Fibroblast of skin of back (primary cell): Measurements from ENCODE around the gene RIMBP2.

Experiments
- DNase-seq: peaks from one replicate; pipeline ENCODE4 v3.0.0-alpha.2; 2013

RIMBP2 gene

DNA sequence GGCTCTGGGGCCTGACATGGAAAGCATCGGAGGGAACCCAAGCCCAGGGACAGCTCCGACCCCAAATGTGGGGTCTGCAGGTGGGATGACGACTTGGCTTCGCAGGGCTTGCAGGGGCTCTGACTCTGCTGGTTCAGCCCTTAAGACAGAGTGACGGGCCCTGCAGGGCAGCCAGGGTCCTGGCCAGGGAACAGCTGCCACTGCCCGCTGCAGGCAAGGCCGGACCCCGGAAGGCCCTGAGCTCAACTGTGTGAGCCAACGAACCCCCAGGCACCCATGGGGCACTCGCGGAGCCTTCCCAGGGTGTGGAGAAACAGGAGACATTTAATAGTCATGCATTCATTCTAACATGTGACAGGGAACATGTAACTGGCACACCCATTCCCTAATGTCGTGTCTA is 257.8 kb downstream of the RIMBP2 start:
- no peak for DNase-seq

DNA sequence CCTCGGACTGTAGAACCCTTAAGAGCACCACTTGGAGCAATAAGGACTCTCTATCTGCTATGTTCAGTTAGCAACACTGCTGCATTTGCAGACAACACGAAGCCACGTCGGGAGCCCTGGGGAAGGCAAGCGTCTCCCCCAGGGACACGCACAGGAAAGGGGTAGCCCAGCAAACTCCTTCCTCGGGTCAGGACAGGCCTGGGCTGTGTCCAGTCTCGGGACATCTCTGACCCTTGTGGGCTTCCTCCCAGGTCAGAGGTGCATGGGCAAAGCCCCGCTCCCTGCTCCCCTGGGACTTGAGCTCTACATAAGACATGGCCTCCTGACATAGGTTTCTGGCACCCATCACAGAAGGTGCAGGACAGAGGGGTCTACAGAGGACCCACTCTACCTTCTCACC is 258.9 kb downstream of the RIMBP2 start:
- no peak for DNase-seq

DNA sequence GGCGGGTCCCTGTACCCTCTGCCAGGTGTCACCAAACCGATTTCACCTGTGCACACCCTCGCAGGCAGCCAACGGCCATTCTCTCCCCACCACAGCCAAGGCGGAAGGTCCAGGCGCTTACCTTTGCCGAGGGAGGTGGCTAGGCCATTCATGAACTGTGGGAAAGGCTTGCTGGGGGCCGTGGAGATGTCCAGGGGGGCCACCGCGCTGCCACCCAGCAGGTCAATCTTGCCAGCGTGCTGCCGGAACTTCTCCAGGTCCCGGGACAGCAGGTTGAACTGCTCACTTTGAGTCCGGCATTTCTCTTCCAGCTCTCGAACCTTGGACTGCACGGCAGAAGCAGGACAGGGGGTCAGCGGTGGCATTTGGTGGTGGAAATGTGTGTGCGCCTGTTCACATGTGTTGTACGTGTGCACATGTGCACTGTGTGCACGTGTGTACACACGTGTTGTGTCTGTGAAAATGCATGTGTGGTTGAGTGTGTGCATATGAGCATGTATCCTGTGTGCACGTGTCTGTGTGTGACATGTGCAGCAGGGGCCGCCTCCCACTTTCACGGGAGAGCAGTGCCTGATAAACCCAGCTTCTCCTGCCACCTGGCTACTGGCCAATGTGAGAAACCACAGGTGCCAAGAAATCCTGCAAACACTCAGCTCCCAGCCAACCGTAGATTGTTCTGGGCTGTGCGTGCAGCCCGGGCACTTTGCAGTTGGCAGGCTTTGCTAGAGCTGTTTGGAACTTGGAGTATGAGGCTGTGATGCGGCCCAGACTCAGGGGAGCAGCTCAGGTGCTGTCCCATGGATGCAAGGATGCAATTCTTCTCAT is 259.5 kb downstream of the RIMBP2 start:
- no peak for DNase-seq

DNA sequence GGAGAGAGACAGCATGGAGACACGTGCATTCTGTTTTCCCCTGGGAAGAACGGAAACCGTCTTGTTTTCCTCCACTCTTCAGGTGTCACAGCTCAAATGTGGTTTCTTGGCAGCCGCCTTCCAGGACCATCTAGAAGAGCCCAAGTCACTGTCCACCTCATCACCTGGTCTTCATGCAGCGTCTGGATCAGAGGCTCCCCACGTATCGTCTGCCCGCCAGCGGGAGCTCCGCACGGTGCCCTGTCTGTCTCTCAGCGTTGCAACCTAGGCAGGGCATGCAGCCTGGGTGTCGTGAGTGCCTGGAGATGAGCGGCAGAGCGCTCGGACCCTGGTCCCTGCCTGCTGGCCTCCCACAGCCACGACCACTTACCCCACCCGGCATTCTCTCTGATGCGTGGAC is 260.9 kb downstream of the RIMBP2 start:
- no peak for DNase-seq

DNA sequence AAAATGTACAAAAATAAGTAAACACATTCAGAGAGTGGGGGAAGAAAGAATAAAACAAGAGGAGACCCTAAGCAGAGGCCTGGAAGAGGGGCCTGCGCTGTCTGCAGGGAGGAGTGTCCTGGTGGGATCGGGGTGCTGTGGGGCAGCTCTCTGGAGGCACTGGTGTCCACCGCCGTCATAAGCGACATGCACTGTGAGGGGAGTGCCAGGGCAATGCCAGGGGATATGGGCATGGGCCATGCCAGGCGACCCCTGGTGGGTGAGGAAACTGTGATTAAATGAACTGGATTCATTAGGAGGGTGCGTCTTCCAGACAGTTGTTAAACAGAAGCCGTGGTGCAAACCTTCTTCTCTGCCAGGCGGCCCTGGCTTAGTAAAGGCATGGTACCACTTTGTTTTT is 261.8 kb downstream of the RIMBP2 start:
- no peak for DNase-seq

DNA sequence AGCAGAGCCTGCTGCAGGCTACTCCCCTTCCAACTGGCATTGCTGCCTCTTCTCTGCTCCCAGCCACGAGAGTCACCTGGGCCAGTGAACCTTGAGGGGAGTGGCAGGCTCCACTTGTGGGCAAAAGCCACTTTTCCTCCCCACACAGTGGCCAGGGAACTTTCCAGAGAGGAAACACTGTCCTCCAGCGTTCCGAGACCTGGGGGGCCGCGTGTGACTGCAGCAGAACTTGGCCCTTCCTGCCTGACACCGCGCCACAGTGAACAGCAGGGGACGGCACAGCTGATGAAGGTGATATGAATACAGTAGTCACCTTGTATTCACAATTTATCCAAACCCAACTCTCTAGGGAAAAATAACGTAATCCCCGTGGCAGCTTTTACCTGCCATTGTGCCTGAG is 263.6 kb downstream of the RIMBP2 start:
- no peak for DNase-seq

DNA sequence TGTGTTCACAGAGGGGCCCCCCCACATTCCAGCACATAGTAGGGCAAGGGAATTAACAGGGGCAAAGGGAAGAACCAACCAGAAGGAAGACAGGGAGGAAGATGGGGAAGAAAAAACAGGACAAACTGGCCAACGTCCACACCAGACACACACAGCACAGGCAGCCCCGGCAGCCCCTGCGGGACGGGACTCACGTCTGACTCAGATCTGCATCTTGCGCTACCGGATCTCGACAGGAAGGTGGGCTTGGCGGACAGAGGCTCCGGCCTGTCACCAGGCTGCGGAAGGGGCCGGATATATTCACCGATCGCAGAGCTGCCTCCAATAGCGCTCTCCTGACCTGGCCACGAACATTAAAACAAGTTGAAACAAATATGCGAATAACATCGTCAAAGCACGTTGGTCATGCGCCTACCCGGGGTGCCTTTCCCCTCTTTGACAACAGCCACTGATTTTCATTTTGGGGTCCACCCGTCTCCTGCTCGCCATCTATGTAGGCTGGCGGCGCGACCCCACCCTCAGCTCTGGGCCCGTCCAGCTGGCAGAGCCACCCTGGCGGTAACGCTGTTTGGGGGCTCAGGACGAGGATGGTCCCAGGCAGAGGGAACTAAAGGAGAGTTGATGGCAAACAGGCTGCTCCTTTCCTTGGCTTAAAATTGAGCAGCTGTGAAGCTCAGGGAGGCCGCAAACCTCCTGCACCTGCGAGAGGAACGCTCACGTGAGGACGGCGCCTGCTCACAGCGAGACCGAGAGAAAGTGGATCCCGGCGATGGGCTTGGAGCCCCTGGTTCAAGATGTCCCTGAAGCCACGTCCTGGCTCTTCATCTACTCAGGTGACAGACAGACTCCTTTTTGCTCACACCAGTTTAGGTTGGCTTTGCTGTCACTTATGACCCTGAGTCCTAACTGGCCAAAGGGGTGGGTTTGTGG is 264.8 kb downstream of the RIMBP2 start:
- no peak for DNase-seq

DNA sequence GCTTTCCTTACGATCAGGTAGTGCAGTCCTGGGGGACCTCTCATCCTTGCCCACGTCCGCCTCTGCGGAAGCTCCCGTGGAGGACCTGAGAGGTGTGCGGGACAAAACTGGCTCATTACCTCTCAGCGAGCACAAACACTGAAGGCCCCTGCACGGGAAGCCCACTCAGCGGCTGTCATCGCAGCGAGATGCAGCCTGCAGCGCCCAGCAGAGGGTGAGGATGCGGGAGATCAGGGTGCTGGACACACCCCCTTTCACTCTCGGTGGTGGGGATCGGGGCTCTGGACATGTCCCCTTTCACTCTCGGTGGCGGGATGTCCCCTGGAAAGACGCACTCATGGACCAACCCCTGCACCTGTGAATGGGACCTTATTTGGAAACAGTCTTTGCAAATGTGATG is 266.8 kb downstream of the RIMBP2 start:
- DNase-seq, result no peak

DNA sequence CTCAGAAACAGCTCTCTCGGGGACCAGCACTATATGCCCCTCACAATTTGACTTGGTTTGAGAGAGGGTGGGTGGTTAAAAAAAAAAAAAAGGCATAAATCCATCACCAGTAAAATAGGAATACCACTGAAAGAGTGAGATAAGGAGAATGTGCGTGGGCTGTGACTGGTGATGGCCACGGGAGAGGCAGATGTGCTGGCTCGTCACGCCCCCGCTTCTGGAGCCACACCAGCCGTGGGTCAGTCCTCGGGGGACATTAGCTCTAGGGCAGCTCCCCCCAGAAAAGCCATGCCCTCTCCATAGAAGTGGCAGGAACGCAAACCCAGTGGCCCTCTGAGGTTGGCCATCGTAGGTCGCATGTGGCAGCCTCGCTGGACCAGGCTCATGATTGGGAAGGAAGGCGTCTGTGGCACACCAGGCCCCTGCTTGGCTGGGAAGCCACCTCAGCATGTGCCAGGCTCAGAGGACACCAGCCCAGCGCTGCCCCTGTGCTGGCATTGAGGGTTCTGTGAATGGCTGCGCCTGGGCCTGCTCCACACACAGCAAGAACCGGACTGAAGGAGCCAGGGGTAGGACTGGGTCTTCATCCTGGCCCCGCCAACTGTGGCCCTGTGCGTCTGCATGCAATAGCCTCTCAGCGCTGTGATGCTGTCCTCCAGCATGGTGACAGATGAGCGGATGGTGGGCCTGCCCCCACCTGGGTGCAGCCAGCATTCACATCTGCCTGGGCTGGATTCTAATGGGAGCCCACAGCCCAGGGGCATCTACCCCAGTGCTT is 267.9 kb downstream of the RIMBP2 start:
- DNase-seq, result no peak

DNA sequence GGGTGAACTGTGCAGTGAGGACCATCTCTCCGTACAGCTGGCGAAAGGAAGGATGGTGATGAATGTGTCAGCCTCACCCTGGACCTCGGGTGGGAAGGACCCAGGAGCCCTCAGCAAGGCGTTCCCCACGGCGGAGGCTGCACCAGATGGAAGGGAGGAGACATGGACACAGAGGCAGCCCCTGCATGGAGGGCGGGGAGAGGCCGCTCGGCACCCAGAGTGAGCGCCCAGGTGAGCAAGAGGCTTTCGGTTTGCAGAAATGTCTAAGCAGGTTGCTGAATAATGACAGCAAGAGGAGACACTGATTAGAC is 268.5 kb downstream of the RIMBP2 start:
- DNase-seq, result no peak

DNA sequence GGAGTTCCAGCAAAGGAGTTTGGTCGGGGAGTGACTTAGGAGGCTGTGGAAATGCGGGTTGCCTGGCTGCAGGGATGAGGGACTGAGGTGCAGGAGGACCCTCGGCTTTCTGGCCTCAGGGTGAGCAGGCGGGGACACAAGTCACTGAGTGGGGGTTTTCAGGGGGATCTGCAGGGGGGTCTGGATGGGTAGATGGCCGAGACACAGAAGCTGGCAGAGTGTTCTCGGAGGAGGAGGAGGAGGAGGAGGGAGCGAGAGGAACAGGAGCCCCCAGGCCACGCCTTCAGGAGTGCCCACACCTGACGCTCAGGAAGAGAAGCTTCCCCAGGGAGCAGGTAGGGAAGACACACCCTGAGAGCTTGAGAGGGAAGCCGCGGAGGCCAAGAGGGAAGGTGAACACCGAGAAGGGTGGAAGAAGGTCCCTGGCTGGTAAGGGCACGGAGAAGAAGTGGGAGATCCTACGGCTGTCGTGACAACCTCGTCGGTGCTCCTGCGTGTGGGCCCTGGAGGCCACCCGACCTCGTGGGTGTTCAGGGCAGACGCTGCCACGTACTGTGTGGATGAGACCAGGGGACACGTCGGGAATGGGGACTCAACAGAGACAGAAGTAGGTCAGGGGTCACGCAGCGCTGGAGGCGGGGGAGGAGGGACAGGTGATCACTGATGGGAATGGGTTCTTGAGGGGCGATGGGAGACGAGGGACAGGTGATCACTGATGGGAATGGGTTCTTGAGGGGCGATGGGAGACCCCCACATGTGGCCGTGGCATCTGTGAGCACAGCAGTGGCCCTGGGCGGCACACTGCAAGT is 269.0 kb downstream of the RIMBP2 start:
- DNase-seq, result no peak

DNA sequence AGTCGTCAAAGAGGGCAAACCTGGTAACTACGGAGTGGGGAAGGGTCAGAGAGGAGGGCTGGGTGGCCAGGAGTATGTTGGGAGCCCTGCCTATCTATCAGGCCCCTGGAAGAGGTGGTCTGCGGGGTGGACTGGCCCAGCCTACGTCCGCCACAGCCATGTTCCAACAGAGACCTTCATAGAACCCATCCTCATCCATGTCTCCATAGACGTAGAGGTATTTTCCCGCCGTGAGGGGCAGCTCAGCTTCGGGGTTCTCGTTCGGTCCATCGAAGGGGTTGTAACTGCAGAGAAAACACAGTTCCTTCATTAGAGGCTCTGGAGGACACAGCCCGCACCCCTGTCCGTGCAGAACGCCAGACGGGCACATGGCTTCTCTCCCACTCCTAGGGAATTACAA is 271.1 kb downstream of the RIMBP2 start:
- DNase-seq, result no peak

DNA sequence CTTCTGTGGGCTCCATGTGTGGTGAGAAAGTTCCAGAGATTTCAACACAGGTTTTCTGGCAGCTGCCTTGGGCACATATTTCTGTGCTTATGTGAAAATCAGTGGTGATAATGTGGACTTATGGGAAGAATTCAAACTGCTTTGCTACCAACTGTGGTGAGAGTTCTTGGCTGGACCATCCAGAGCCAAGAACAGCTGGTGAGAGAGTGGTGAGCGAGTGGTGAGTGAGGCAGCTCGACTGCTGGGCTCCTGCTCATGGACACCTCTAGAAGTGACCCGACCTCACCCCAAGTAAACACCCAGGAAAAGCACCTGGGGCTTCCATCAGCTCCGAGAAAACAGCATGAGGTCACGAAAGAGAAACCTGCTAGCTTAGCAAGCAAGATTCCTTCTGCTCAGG is 272.0 kb downstream of the RIMBP2 start:
- DNase-seq, result no peak

DNA sequence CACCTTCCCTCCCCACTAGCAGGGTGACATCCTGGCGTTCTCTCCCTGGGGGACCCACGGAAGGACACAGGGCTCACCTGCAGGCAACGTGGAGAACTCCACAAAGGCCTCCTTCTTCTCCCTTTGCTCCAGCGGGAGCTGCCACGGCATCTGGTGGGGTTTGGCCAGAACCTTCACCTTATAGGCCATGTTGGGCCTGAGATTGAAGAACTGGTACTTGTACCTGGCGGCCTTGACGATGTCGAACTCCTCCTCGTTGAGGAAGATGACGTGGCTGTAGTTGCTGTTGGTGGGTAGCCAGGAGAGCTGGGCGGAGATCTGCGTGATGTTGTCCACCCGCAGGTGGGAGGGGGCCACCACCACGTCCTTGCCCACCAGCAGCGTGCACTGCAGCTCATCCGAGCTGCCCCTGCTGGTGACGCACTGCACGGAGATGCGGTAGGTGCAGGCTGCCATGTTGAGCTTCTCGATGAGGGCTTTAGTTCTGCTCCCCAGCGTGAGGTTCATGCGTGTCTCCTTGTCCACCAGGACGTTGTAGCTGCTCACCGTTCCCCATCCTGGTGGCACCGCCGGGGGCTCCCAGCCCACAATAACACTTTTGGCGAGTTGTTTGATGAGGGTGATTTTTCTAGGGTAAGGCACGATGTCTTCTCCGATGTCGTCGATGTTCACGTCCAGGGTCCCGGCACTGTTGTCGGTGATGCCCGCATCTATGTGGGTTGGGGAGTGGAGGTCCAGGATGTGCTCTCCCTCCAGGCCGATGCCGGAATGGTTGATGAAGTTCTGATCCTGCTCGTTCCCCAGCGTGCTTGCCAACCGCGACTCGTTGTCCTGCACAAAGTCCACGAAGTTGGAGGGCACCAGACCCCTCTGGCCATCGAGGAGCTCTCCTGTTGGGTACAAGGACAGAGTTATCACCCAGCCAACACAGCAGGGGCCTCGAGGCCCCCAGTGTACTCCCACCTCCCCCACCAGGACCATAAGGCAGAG is 274.0 kb downstream of the RIMBP2 start:
- no peak for DNase-seq

DNA sequence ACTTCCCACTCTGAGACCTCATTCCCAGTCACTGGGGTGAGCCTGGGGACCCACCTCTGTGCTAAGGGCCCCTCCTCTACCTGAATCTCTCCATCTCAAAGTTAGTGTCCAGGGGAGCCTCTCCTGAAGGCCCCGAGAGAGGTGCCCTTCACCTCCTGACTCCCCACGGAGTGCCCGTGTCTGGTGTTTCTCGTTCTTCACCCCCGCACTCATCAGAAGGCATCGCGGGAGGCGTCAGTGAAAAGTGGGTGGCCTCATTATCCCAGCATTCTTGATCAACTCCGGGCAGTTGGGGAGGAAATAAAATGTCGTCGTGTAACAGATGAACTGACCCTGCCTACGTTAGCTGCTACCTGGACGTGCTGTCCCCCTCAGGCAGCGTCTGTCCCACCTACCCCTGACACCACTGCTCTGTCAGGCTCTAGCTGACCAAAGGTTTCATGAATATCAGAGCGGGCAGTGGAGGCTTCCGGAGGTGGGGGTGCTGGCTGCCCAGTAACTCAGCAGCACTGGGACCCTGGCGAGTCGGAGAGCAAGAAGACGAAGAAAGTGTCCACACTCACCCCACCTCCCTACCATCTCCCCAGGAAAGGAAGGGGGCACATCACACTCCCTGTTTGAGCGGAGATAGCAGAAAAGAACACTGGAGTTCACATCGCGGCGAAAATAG is 275.6 kb downstream of the RIMBP2 start:
- DNase-seq, result no peak

DNA sequence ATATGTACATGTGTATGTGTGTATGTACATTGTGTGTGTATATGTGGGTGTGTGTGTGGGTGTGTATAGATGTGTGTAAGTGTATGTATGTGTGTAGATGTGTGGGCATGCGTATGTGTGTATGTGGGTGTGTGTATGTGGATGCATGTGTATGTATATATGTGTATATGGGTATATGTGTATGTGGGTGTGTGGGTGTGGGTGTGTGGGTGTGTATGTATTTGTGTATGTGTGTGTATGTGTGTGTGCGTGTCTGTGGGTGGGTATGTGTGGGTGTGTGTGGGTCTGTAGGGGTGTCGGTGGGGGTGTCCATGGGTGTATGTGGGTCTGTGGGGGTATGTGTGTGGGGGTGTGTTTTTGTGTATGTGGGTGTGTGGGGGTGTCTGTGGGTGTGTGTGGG is 276.8 kb downstream of the RIMBP2 start:
- no peak for DNase-seq

DNA sequence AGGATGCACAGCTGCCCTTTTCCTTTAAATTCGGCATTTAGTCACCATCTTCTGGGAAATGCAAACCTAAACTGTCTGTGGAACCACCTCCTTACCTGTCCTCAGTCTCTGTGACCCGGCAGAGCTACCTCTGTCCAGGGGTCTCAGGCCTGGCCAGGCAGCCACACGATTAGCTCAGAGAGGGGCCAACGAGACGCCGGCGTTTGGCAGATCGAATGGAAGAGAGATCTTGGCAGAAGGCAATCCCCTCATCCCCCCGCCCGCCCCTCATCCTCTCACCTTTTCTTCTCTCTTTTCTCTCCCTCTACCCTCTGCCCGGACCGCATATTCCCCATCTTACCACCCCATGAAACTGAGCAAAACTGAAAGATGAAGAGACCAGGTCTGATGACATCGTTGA is 277.4 kb downstream of the RIMBP2 start:
- DNase-seq, result no peak

DNA sequence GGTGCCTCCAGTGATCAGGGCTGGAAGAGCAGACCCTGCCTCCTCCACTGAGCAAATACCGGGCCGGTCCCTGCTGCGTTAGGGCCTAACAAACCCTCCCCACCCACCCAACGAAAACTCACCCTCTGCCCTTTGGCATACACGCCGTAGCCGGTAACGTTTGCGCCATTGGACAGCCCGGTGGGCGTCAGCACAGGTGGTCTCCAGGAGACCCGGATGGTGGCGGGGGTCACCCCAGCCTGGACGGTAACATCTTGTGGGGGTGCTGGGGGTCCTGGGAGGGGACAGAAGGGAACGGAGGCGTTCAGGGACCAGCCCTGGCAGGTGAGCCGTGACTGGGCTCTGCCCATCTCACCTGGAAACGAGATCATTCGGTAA is 277.9 kb downstream of the RIMBP2 start:
- DNase-seq, result no peak

DNA sequence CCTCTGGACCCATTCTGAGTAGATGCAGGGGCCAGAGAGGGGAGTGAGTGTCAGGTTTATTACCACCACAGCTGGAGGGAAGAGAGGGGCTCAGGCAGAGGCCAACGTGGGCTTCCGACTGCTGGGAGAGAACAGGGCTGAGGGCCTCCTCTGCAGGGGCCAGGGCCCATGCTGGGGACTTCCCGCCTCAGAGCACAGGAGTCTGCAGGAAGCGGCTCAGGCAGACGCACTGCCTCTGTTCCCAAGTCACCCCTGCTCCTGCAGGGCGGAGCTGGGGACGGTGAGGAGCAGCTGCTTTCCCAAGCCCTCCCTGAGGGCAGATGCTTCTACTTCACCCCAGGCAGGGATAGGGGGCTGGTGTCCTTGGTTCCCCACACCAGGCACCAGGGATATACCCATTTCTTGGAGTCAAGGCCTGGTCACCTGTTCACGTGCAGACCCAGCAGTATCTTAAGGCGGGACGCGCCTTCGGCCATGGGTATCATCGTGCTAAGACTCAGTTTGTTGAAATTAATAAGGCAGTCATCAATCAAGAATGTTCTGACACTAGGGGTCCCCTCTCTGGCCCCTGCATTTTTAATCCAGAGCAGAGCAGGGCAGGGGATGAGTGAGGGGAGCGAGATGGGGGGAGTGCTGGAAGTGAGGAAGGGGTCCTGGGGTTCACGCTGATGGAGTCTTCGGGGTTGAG is 278.4 kb downstream of the RIMBP2 start:
- no peak for DNase-seq
